Measurements from ENCODE around the gene UQCC2. TPM values are rescaled to one million over a fixed set of nuclear protein-coding genes. Genes with fewer than 3 reads are reported as not detected.

UQCC2 gene
- total and polyA plus RNA-seq, 2 of the 8 experiments (the other 6 are each of a cell fraction or from before 2014, with no cell fraction given) = 52.1 to 104 TPM

DNA sequence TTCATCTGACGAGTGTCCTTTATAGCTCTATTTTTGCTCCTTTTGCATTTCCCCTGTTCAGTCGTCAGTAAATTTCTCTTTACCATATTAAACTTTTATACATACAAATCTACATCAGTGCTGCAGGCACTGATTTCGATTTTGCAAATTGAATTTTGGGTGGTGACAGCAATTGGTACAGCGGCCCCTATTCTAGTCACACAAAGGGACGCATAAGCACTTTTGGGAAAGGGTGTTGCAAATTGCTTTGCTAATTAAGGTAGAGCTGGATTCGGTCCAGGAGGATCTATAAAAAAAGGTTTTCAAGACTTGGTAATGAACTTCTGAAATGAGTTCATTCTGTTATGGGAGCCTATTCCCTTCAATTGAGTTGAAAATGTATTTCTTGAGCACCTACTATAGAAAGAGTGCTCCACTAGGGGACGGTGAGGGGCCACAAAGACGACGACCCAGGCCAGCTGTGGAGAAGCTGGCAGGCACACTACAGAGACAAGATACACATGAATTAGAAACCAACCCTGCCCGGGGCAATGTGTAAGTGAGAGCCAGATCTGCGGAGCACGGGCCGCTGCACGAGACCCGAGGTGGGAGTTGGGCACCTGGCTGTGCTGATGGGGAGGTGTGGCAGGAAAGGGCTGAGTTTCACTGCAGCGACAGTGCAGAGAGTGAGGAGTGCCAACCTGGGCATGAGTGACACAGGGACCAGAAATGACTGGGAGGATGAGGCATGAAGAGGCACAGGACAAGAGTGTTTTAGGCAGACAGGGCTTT, 5.4 kb downstream of the UQCC2 start:
- POLR2A ChIA-PET (ENCODE audit: partially characterized antibody) = interaction anchor here (1.0 to 2.4 kb wide), 7 partner anchors 9 to 119 kb away, joined by 3 to 7 read pairs (median 3); no protein-coding TSS in a partner anchor
- H3K27ac ChIP-seq (ENCODE audit: low read depth, low read length) = no peak overlapping the region
- TF ChIP-seq RNF2 (IDR thresholded peaks at IDR 0.05; ENCODE audit: borderline replicate concordance, low read depth, low read length, missing control alignments, poor library complexity, severe bottlenecking) (no peak), CBX5 (IDR thresholded peaks at IDR 0.05; ENCODE audit: low read depth, low read length) (no peak), SIX5 (IDR thresholded peaks at IDR 0.05; ENCODE audit: low read depth, low read length) (no peak), CREB1 (IDR thresholded peaks at IDR 0.05) (no peak), CHD1 (IDR thresholded peaks at IDR 0.05; ENCODE audit: low read depth, low read length) (no peak), BACH1 (IDR thresholded peaks at IDR 0.05; ENCODE audit: low read length) (no peak), JUND (IDR thresholded peaks at IDR 0.05; ENCODE audit: low read length) (no peak), JUN (IDR thresholded peaks at IDR 0.05; ENCODE audit: low read depth, low read length) (no peak), SP2 (IDR thresholded peaks at IDR 0.05; ENCODE audit: low read length) (no peak), SP1 (IDR thresholded peaks at IDR 0.05; ENCODE audit: low read depth, low read length) (no peak), NRF1 (IDR thresholded peaks at IDR 0.05; ENCODE audit: low read depth, low read length) (no peak), RBBP5 (IDR thresholded peaks at IDR 0.05; ENCODE audit: borderline replicate concordance, low read depth, low read length) (no peak), SRF (IDR thresholded peaks at IDR 0.05; ENCODE audit: low read depth, low read length) (no peak), MAFK (IDR thresholded peaks at IDR 0.05; ENCODE audit: low read depth, low read length) (no peak)

More for the DNA sequence above, 5.4 kb downstream of the UQCC2 start:
- DNase-seq (ENCODE audit: low read depth in 1 of 2, low spot score in 2 of 2) = no peak
- Histone ChIP-seq H2AK5ac (ENCODE audit: low read depth, low read length) (no peak overlapping the region), H3K9me3 (ENCODE audit: insufficient read depth in 2 of 2, low read depth in 1 of 2, low read length in 1 of 2) (no peaks in the 10 kb centered on the region), H2BK5ac (ENCODE audit: low read depth, low read length) (no peak overlapping the region), H3K4me2 (ENCODE audit: insufficient read depth in 1 of 2, low read depth in 2 of 2, low read length in 2 of 2) (no peak overlapping the region), H2BK120ac (replicated peaks; ENCODE audit: low read depth, low read length) (no peak overlapping the region), H2BK12ac (ENCODE audit: low read depth, low read length) (no peak overlapping the region), H3K23me2 (ENCODE audit: low read depth, low read length) (peaks cover 2% of the 10 kb centered on the region; the same call in 1 of the 2 replicates), H3K9ac (replicated peaks in 1 of 4; ENCODE audit: extremely low read depth in 1 of 4, low read depth in 3 of 4, low read length in 3 of 4) (no peak overlapping the region; a peak in 1 of 7 replicates), H3K79me2 (ENCODE audit: control insufficient read depth in 1 of 2, insufficient read depth in 2 of 2, low read length in 2 of 2) (peaks cover 0 to 15% of the 10 kb centered on the region in 2 experiments; a peak in 2 of 4 replicates), H3K23ac (ENCODE audit: insufficient read length) (no peak overlapping the region), H4K20me1 (replicated peaks in 1 of 2; ENCODE audit: control insufficient read depth in 1 of 2, insufficient read depth in 2 of 2, low read length in 2 of 2) (peaks cover 8 to 17% of the 10 kb centered on the region in 2 experiments), H3K27me3 (replicated peaks in 1 of 4; ENCODE audit: control insufficient read depth in 3 of 4, extremely low read depth in 1 of 4, insufficient read depth in 3 of 4, low read length in 3 of 4) (no peaks in the 10 kb centered on the region), H3K36me3 (ENCODE audit: control insufficient read depth in 2 of 4, insufficient read depth in 4 of 4, low read length in 3 of 4) (peaks cover 9 to 32% (median 20%) of the 10 kb centered on the region in 4 experiments), H3K4ac (replicated peaks; ENCODE audit: insufficient read length, low read depth, low read length) (no peak overlapping the region), H2BK15ac (ENCODE audit: low read length) (no peak overlapping the region), H3K56ac (replicated peaks; ENCODE audit: insufficient read length, low read depth, low read length) (no peak overlapping the region), H3K4me1 (replicated peaks in 1 of 4; ENCODE audit: control insufficient read depth in 3 of 4, insufficient read depth in 4 of 4, low read length in 3 of 4) (peaks cover 0 to 10% (median 6%) of the 10 kb centered on the region in 4 experiments; a peak in 4 of 7 replicates), H3K18ac (ENCODE audit: extremely low read depth, low read length) (no peak overlapping the region), H4K5ac (ENCODE audit: insufficient read length, low read depth, low read length) (no peak overlapping the region), H3K79me1 (ENCODE audit: low read depth, low read length) (peaks cover 21% of the 10 kb centered on the region), H4K8ac (ENCODE audit: extremely low read depth, insufficient read depth, low read length) (no peak overlapping the region; the same call in 1 of the 2 replicates), H2AFZ (ENCODE audit: low read length) (no peak overlapping the region), H3K14ac (ENCODE audit: insufficient read length) (no peak overlapping the region), H4K91ac (replicated peaks; ENCODE audit: insufficient read length, low read length) (no peak overlapping the region), H3K4me3 (ENCODE audit: extremely low read depth in 1 of 4, insufficient read depth in 2 of 4, low read depth in 3 of 4, low read length in 4 of 4) (no peak overlapping the region), H2BK20ac (ENCODE audit: low read length) (no peak overlapping the region)
- WGBS, 2 experiments (ENCODE audit: extremely low coverage in 1 of 2, insufficient coverage in 1 of 2, insufficient read length in 1 of 2, insufficient replicate concordance in 2 of 2, low coverage in 1 of 2, low lambda C conversion rate in 2 of 2, missing lambda C conversion rate in 1 of 2) = 82% methylated on average over 16 of the region's 16 CpGs; no CpG with 5 or more reads in 1 of the 2 experiments
- CTCF ChIA-PET (ENCODE audit: partially characterized antibody) = interaction anchor here (0.8 to 1.9 kb wide), 8 partner anchors 34 to 320 kb away, joined by 3 to 5 read pairs (median 3); no protein-coding TSS in a partner anchor
- no peak for FAIRE-seq
